GM21786 (cell line): Measurements from ENCODE around the gene MAP2K3.

Experiments used
- ATAC-seq: cut with Tn5 transposase; IDR thresholded peaks from one replicate; pipeline ENCODE4 v1.9.1; 2021; ENCODE audit not compliant: unreplicated experiment

Gene MAP2K3

DNA sequence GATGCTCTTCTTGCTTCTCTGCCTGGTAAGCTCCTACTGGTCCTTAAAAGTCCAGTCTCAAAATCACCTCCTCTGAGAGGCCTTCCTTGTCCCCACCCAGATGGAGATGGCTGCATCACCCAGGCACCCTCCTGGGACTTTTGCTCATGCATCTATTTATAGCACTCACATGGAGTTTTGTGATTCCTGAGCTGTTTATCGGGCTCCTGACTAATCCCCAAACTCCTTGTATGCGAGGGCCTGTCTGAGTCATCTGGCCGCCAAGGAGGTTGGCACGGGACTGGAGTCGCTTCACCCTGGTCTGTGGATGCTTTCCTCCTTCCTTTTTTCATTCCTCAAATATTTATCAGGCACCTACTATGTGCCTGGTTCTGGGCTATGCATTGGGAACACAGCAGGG lies 2.3 kb upstream of the MAP2K3 start:
- no peak for ATAC-seq

DNA sequence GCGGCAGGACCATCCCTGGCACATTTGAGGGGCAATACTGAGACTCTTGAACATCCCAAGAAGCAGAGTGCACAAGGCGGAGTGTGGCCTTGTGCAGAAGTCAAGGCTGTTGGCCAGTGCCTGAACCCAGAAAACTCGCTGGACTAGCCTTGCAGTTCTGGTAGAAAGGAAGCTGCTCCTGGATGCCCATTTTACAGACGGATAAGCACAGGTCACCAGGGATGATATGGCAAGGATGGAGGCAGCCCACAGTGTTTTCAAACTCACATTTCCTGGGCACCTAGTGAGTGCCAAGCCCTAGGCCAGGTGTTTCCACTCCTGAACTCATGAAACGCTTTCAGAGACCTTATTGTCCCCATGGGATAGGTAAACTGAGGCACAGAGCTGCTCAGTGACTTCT lies 1.7 kb upstream of the MAP2K3 start:
- no peak for ATAC-seq

DNA sequence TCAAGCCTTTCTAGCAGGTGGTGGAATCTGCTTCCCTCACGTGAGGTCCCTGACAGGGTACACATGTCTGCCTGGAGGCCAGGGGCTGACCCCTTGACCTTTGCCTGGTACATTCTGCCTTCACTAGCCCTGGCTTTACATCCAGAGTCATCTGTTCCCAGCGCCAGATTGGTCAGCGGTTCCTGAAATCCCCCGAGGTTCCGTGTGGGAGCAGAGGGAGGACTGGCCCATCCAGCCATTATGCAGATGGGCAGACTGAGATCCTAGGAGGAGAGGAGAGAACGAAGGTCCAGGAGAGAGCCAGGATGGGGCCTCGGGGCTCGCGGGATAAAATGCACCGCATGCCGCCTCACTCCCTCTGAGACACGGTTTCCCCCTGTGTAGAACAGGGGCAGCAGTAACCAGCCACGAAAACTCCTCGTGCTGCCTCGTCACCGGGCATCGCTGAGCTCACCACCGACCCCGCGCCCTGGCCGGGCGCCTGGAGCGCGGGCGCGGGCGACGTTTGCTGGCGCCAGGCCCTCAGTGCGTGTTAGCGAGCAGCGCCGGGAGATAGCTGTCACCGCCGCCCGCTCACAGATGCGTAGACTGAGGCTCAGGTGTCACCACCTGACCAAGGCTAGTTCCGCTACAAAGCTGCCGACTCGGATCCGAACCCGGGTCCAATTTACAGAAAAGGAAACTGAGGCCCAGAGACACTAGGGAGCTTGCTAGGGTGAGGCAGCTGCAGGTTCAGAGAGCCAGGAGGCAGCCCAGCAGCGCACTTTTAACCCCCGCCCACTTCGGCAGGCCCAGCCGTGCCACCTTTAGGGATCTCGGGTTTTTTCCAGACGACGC lies 811 bp upstream of the MAP2K3 start:
- ATAC-seq: peak; percentile 0

DNA sequence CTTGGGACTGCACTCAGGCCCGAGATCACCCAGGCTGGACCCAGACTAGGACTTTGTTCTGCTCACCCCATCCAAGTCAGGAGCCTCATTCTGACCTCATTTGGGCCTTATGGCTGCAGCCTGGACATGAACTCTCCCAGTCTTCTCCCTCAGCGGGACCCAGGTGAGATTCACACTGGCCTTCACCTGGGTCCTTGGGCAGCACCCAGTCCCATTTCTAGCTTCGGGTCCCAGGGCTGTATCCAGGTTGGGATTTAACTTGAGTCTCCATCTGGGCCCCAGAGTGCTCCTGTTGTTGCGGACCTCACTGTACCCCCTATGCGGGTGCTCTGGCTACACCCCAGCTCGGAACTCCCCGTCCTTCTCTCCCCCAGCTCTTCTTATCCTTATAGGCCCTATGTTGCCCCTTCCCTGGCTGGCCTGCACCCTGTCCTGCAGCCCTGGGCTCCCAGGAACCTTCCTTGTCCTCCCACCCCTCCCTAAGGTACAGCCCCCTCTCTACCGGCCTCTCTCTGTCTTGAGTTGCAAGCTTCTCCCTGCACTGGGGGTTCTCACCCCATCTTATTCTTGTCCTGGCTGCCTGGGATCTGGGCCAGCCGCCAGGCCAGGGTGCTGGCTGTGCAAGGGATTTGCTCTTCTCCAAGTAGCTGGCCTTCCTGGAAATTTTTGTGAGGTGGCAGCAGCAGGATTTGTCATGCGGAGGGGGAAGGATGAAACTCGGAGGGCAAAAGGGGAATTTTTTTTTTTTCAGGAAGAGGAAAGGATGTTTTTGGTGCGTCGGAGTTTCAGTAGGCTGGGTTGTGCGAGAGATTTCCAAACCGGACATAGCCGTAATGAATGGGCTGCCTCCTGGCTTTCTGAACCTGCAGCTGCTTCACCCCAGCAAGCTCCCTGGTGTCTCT lies 904 bp downstream of the MAP2K3 start:
- ATAC-seq: no peak

DNA sequence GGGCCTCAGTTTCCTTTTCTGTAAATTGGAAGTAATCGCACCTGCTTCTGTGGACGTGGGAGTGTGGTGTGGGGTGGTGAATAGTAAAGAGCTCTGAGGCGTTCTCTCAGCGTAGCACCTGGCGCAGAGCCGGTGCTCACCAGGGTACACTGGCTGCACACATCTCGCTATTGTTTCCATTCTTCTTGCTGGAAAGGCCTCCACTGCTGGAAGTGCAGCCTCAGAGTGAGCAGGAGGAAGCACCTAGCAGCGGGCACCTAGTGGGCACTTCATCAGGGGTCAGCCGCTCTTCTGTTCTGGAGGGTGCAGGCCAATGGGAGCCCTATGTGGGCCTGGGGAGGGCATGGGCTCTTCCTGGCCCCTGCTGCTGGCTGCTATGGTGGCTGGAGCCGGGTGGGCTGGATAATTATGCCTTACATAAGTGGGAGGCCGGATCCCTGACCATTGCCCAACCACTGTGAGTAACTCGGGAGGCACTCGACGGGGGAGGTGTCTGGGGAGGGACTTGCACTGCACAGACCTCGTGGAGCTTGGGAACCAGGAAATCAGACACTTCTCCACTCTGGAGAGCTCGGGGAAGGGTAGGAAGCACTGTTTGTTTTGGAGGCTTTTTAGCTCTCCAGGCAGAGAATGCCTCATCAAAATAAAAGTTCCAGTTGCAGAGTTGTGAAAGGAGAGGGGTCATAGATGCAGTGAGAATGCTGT lies 1.7 kb downstream of the MAP2K3 start:
- no peak for ATAC-seq

DNA sequence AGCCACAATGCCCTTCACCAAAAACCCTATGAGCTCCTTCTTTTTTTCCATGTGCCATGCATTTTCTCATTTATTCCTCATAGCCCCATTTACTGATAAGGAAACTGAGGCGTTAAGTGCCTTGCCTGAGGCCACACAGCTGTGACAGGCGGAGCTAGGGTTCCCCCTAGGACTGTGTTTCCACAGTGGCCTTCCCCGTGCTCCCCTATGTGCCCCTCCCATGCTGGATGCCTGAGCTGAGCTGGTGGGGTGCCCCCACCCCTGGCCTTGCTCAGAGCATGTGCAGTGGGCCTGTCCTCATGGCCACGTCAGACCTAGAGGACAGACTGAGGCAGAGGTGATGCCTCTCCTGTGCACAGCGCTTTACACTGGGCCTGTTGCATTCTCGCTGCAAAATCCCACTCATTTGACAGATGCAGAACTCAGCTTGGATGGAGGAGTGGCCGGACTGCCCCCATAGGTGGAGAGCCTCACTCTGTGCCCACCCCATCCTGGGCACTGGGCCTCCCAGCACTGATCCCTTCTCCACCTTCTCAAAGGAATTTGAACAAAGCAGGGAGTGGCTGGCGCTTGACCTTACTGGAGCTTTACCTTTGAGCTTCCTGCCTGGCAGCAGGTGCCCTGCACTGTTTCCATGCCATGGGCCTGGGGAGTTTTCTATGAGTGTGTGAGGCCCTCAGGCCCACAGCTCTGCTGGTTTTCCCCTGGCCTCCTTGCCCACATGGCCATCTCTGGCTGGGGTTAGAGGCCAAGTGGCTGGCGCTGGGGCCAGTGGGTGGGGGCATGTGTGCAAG lies 2.6 kb downstream of the MAP2K3 start:
- ATAC-seq: peak; percentile 0

DNA sequence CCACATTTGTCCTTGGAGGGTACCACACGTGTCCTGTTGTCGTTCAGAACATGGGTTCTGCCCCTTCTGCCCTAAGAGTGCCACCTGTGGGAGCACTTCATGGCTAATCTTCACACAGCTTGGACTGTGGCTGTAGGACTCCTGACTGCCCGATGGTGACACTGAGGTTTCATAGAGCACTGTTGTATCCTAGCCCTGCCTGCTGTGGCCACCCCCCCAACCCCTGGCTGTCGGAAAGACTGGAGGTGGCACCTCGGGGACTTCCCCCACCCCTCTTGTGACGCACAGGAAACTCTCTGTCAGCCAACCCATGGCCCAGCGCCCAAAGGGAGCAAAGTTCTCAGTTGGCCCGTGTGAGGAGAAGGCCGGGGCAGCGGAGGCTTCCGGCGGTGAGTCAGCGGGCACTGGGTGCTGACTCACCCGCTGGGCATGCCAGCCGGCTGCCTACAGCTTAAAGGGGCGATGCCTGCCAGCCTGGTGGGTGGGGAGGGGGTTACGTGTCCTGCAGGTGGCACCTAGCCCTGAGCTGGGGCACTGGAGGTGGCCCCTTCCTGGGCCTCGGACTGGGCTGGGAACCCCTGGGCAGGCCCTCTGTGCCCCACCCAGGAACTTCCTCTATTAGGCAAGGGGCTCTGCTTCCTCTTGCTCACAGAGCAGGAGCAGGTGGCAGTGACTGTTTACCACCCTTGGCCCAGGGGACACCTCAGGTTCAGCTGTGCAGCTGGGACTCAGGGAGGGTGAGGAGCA lies 3.4 kb downstream of the MAP2K3 start:
- peak; percentile 38 for ATAC-seq

DNA sequence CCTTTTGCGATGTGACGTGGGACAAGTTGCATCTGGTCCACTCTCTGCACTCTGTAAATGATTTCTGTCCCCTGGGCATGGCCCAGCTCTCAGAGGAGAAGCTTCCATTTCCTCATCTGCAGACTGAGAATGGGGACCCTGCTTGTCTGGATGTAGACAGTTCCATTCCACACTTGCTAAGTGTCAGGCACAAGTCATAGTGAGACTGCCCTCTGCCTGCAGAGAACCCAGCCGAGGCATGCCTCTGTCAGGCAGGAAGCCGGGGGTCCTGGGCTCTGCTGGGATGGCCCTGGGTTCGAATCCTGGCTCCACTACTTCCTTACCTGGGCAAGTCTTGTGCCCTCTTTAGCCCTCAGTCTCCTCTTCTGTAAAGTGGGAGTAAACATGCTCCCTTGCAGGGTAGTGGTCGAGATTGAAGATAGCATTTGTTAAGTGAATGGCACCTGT lies 4.1 kb downstream of the MAP2K3 start:
- ATAC-seq: peak; percentile 10

DNA sequence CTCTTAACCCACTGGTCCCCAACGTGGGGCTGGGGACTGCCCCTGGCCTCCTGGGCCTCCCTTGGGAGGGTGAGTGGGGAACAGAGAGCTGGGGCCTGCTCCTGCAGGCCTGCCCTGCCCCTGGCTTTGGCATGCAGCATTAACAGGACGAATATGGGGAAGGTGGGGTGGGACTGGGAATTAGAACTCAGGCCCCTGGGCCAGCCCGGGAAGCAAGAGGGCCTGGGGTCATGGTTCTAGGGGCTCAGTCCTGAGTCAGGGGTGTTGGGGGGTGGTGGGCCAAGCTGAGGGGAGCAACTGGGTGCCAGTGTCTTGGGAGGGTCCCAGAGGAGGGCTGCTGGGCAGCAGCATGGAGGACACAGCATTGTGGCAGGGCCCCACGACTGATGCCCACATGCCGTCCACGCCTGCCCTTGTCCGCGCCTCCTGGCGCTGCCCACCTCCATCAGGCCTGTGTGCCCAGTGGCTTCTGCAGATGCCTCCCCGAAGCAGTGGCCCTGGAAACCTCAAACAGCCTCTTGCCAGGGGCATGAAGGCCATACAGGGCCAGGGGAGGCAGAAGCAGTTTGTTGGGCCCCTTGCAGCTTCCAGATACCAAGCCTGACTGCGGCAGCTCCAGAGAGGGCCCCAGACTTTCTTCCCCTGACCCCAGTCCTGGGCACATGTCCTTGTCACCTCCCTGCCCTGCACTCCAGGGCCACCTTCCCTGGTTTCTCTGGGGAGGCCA lies 4.8 kb downstream of the MAP2K3 start:
- ATAC-seq: no peak

DNA sequence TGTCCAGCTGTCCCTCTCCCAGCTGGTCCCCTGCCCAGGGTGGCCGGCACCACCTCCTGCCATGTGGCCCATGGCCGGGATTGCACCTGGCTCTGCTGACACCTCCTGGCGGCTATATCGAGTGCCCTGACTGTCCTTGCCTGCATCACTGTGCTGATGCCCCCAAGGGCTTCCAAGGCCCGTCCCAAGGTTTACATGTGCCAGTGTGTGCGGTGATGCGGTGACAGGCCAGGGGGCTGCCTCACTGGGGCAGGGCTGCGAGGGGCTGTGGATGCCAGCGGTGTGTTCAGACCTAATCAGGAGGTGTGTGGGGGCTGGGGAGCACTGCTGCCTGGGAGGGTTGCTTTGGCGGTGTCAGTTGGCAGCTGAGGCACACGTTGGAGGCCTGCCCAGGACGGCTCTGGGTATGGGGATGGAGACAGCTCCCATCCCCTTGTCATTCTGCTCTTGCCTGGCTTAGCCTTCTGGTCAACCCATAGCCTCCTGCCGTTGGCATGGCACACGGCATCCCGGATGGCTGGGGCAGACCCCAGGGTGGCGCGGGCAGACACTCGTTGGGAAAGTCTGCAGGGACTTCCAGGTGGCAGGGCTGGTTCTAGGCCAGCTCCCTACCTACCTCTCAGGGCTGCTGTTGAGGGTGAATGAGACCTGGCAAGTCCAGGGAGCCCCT lies 5.5 kb downstream of the MAP2K3 start:
- no peak for ATAC-seq

DNA sequence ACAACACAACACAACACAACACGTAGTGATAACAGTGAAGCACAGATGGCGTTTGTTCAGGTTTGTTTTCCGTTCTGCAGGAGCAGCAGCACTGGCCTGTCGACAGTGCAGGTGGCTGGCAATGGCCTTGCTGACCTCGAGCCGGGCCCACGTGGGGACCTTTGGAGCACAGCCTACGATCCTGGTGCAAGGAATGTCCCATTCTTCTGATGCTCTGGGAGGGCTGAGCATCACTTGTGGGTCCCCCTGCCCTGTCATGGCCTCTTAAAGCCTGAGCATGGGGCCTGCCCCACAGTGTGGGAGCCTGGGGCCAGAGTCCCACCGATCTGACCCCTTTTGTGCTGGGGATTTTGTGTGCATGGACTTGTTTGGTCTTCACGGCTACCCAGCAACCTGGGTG lies 6.8 kb downstream of the MAP2K3 start:
- no peak for ATAC-seq

DNA sequence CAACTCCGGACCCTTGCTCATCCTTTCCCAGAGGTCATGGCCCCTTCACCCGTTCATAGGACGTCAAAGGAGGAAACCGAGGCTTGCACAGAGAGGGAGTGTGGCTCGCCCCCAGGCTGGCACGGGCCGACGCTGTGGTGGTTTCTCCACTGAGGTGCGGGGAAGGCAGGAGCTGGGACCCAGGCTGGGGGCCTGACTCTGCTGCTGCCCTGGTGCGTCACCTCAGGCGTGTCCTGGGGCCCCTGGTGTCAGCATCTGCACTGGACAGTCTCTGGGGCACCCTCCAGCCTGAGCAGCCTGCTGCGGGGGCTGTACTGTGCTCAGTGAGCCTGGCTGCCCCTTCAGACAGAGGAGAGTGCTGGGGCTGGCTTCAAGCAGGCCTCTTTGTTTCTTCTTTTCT lies 7.4 kb downstream of the MAP2K3 start:
- no peak for ATAC-seq

DNA sequence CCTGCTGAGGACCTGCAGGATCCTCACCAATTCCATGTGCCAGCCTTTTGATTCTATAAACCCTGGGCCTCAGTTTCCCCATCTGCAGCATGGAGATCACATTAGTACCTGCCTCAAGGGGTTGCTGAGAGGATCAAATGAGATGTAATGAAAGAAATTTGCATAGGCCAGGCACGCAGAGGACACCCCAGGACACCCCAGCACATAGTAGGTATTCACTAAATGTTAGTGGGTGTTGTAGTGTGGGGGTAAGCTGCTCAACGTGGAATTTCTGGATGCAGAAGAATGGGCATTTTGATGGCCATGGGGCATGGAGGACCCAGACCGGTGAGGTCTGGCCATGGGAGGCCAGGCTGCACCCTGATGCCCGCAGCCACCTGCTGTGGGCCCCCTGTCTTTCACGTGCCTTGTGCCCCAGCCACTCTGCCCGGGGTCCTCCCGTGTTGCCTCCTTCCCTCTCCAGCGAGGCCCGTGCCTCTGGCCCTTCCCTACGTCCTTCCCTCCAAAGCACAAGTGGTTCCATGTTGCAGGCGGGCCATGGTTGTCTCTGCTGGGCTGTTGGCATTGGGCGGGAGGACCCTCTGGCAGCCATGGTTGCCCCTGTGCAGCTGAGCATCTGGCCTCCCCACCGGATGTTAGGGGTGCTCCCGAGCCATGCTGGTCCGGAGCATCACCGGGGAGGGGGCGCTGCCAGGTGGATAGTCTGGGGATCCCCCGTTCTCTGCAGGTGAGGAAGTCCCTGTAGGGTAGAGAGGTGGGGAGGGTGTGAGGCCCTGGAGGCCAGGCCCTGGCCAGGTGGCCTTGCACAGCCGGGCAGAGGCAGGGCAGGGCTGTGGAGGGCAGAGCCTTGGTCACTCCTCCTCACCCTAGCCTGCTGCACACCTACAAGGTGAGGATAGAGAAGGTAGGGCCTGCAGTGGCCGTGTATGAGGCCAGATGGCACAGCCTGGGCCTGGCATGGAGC lies 8.6 kb downstream of the MAP2K3 start:
- no peak for ATAC-seq

DNA sequence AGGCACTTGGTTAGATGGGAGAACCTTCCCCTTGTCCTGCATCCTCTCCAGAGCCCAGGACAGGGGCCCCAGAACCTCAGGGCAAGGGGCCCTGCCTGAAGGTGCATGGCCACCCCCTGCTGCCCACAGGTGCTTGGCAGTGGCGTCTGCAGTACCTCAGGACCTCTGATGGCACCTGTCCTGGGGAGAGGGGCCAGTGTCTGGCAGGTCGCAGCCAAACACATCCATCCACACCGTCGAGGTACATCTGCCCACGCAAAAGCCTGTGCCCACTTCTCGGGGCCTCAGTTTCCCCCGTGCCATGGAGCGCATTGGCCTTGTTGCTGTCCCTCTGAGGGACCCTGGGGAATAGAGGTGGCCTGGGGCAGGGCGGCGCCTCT lies 9.3 kb downstream of the MAP2K3 start:
- ATAC-seq: no peak

DNA sequence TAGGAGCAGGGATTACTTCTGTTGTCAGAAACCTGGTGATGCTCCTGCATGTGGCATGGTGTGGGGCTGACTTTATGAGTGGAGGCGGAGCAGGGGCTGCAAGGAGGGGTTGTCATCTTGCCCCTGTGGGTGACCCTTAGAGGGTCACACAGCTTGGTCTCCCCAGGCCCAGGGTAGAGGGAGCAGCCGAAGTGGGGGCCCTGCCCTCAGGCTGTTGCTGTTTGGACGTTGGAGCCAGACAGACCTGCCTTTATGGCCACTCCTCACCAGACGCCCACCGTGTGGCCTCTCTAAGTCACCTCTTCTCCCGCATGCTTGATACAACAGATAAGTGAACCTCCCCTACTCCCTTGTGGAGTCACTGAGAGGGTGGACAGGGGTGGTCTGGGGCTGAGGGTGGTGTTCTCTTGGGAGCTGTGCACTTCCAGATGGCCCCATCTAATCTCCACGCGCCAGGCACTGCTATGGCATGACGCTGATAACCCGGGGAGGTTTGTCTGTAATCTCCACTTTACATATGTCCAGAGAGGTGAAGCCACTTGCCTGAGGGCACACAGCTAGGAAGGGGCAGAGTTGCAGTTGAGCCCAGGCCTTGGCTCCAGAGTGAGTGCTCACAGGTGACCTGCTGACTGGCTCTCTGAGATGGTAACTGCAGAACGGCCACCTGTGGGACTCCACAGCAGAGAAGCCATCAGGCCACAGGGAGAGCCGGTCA lies 10.0 kb downstream of the MAP2K3 start:
- ATAC-seq: no peak

DNA sequence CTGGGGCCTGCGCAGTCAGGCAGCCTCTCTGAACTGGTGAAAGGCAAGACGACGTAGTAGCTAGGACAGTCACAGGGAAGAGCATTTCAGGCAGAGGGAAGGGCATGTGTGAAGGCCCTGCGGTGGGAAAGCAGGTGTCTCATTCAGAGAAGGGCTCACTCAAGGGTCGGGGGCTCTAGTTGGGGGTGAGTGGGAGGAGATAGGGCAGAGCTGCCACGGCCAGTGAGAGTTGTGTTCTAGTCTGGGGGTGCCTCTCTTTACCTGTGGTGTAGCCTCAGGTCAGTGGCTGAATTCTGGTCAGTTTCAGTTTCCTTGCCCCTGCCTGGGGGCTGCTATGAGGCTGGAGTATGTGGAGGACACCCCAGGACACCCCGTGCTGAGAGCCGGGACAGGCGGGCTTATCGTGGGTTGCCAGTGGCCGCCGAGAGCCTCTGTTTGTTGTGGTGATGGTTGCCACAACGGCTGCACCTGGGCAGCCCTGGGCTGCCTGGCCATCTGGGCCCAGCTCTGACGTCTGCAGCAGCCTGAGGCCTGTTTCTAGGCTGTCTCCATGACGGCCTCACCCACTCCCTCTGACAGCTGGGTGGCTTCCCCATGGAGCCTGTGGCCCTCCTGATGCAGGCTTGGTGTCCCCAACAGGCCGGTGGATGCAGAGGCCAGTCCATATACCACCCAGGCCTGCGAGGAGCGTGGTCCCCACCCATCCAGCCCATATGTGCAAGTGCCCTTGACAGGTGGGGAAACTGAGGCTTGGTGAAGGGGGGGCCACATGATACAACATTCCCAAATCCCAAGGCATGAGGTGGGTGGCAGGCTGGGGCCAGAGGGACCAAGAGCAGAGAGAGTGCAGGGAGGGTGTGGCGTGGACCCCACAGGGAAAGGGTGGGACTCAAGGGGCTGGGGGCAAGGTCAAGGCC lies 10.8 kb downstream of the MAP2K3 start:
- no peak for ATAC-seq
